GM12878 (cell line): ENCODE results near the gene RAD51B.

Experiments
- BHLHE40 ChIP-seq, 2 experiments: fragments of 450-650 bp in 1 of 2; IDR thresholded peaks; 2 replicates each; pipeline ENCODE4 v1.6.1; 2011 to 2017; ENCODE audit warnings: low read depth in 2 of 2, borderline replicate concordance in 1 of 2, improper control_type of control experiment in 1 of 2, low read length in 1 of 2, mild to moderate bottlenecking in 1 of 2
- EP300 ChIP-seq, 2 experiments: fragments of 150-350 bp in 1 of 2; IDR thresholded peaks; 2 replicates each; pipeline ENCODE4 v1.6.1; 2011 to 2012; ENCODE audit warnings: low read depth in 2 of 2, low read length in 2 of 2, borderline replicate concordance in 1 of 2, improper control_type of control experiment in 1 of 2, inconsistent platforms in 1 of 2; ENCODE audit not compliant: control insufficient read depth in 1 of 2
- ETV6 ChIP-seq, 2 experiments: fragments of 450-650 bp in 1 of 2; IDR thresholded peaks in 1 of 2; conservative IDR thresholded peaks in 1 of 2; 2 replicates each; pipeline ENCODE4 v1.6.1; 2014; ENCODE audit warnings: antibody characterized with exemption in 1 of 2, borderline replicate concordance in 1 of 2, low read depth in 1 of 2, mild to moderate bottlenecking in 1 of 2, moderate library complexity in 1 of 2
- EZH2 ChIP-seq: IDR thresholded peaks from 2 replicates; pipeline ENCODE4 v1.6.1; 2012; ENCODE audit warnings: low read depth, mild to moderate bottlenecking, control low read depth, inconsistent platforms, low read length, borderline replicate concordance; ENCODE audit not compliant: control insufficient read depth
- MXI1 ChIP-seq: fragments of 150-350 bp; IDR thresholded peaks from 2 replicates; pipeline ENCODE4 v1.6.1; 2011; ENCODE audit warnings: low read depth, mild to moderate bottlenecking, inconsistent platforms, low read length, improper control_type of control experiment
- POLR2A ChIP-seq: IDR thresholded peaks from 2 replicates; pipeline ENCODE4 v1.6.1; 2011; ENCODE audit warnings: low read depth, mild to moderate bottlenecking, low read length
- RFX5 ChIP-seq: IDR thresholded peaks from 2 replicates; pipeline ENCODE4 v1.6.1; 2011; ENCODE audit warnings: low read depth, low read length, improper control_type of control experiment
- SMARCA5 ChIP-seq: fragments of 450-650 bp; IDR thresholded peaks from 2 replicates; pipeline ENCODE4 v1.6.1; 2017; ENCODE audit warnings: mild to moderate bottlenecking
- TF ChIP-seq, protein P1 (sequence below), 3 experiments: IDR thresholded peaks in 2 of 3; conservative IDR thresholded peaks in 1 of 3; 2 replicates each; pipeline ENCODE4 v1.5.1; 2011; ENCODE audit warnings: low read depth in 3 of 3, low read length in 3 of 3, mild to moderate bottlenecking in 3 of 3, control low read depth in 2 of 3, moderate library complexity in 2 of 3, inconsistent platforms in 1 of 3, mixed read lengths in 1 of 3; ENCODE audit not compliant: control insufficient read depth in 2 of 3, insufficient read depth in 1 of 3; ENCODE audit errors: extremely low read depth in 1 of 3
- TF ChIP-seq, protein P2 (sequence below): IDR thresholded peaks from 2 replicates; pipeline ENCODE4 v1.6.1; 2011; ENCODE audit warnings: low read depth, mild to moderate bottlenecking, low read length, moderate library complexity, borderline replicate concordance; ENCODE audit errors: extremely low read depth
- TF ChIP-seq, protein P3 (sequence below): IDR thresholded peaks from 2 replicates; pipeline ENCODE4 v1.6.1; 2011; ENCODE audit warnings: low read depth, low read length, improper control_type of control experiment, borderline replicate concordance
- TF ChIP-seq, protein P4 (sequence below): IDR thresholded peaks from 2 replicates; pipeline ENCODE4 v1.6.1; 2011; ENCODE audit warnings: borderline replicate concordance, low read depth, mild to moderate bottlenecking, moderate library complexity, low read length; ENCODE audit not compliant: insufficient read depth, poor library complexity, severe bottlenecking
- TF ChIP-seq, protein P5 (sequence below): fragments of 450-650 bp; IDR thresholded peaks from 2 replicates; pipeline ENCODE4 v1.6.1; 2016; ENCODE audit warnings: mild to moderate bottlenecking

DNA sequence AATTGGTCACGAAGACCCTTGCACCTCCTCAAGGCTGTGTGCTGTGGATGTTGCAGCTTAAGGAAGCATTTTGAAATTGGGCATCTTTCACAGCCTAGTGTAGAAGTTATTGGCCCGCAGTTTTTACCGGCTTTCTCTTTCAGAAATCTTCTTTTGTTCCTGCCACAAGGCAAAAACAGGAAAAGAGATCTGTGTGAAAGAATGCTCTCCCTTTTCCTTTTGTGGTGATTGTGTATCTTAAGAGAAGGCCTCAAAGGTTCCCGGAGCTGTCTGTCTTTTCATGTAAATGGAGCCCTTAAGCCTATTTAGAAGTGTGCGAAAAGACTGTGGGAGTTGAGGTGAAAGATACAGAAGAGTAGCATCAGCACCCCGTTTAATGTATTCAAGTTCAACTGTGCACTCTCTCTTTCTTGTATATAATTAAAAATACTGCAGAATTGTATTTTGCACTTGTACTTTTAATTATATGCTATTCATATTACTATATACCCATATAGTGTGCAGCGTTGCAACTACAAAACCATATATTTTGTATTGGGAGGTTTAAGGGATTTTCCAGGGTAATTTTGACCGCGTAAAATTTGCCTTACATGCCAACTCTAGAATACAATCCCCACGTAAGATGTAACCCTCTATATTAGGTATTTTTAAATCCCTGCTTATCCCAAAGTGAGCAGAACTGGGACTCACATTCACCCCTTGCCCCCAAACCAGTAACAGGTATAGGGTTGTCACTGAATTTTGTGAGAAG is 441.7 kb downstream of the RAD51B start:
- TF ChIP-seq MXI1 (no peak), POLR2A (no peak), EP300 (IDR thresholded peaks at IDR 0.05; ENCODE audit: borderline replicate concordance in 1 of 2, control insufficient read depth in 1 of 2, low read depth in 2 of 2, low read length in 2 of 2) (no peak), EZH2 (no peak), ETV6 (conservative IDR thresholded peaks at IDR 0.05 in 1 of 2, IDR thresholded peaks at IDR 0.05 in 1 of 2; ENCODE audit: borderline replicate concordance in 1 of 2, low read depth in 1 of 2) (no peak), SMARCA5 (no peak), BHLHE40 (IDR thresholded peaks at IDR 0.05; ENCODE audit: borderline replicate concordance in 1 of 2, low read depth in 2 of 2, low read length in 1 of 2) (no peak), RFX5 (no peak)
- TF ChIP-seq, protein P1, sequence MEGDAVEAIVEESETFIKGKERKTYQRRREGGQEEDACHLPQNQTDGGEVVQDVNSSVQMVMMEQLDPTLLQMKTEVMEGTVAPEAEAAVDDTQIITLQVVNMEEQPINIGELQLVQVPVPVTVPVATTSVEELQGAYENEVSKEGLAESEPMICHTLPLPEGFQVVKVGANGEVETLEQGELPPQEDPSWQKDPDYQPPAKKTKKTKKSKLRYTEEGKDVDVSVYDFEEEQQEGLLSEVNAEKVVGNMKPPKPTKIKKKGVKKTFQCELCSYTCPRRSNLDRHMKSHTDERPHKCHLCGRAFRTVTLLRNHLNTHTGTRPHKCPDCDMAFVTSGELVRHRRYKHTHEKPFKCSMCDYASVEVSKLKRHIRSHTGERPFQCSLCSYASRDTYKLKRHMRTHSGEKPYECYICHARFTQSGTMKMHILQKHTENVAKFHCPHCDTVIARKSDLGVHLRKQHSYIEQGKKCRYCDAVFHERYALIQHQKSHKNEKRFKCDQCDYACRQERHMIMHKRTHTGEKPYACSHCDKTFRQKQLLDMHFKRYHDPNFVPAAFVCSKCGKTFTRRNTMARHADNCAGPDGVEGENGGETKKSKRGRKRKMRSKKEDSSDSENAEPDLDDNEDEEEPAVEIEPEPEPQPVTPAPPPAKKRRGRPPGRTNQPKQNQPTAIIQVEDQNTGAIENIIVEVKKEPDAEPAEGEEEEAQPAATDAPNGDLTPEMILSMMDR (IDR thresholded peaks at IDR 0.05 in 2 of 3, conservative IDR thresholded peaks at IDR 0.05 in 1 of 3; ENCODE audit: control insufficient read depth in 2 of 3, extremely low read depth in 1 of 3, insufficient read depth in 1 of 3, low read depth in 3 of 3, low read length in 3 of 3), result no peak
- TF ChIP-seq, protein P2, sequence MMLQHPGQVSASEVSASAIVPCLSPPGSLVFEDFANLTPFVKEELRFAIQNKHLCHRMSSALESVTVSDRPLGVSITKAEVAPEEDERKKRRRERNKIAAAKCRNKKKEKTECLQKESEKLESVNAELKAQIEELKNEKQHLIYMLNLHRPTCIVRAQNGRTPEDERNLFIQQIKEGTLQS, result no peak
- TF ChIP-seq, protein P3, sequence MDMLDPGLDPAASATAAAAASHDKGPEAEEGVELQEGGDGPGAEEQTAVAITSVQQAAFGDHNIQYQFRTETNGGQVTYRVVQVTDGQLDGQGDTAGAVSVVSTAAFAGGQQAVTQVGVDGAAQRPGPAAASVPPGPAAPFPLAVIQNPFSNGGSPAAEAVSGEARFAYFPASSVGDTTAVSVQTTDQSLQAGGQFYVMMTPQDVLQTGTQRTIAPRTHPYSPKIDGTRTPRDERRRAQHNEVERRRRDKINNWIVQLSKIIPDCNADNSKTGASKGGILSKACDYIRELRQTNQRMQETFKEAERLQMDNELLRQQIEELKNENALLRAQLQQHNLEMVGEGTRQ, result no peak
- TF ChIP-seq, protein P4, sequence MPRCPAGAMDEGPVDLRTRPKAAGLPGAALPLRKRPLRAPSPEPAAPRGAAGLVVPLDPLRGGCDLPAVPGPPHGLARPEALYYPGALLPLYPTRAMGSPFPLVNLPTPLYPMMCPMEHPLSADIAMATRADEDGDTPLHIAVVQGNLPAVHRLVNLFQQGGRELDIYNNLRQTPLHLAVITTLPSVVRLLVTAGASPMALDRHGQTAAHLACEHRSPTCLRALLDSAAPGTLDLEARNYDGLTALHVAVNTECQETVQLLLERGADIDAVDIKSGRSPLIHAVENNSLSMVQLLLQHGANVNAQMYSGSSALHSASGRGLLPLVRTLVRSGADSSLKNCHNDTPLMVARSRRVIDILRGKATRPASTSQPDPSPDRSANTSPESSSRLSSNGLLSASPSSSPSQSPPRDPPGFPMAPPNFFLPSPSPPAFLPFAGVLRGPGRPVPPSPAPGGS, result no peak
- TF ChIP-seq, protein P5, sequence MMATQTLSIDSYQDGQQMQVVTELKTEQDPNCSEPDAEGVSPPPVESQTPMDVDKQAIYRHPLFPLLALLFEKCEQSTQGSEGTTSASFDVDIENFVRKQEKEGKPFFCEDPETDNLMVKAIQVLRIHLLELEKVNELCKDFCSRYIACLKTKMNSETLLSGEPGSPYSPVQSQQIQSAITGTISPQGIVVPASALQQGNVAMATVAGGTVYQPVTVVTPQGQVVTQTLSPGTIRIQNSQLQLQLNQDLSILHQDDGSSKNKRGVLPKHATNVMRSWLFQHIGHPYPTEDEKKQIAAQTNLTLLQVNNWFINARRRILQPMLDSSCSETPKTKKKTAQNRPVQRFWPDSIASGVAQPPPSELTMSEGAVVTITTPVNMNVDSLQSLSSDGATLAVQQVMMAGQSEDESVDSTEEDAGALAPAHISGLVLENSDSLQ, result no peak
